ENCODE data around the gene C3orf38. TPM values are rescaled to one million over a fixed set of nuclear protein-coding genes. Genes with fewer than 3 reads are reported as not detected.

Gene C3orf38
- total and polyA plus RNA-seq, 9 of the 15 experiments (the other 6 are each of a cell fraction or from before 2014, with no cell fraction given) = 8.7 to 22.1 (median 16.2) TPM

DNA sequence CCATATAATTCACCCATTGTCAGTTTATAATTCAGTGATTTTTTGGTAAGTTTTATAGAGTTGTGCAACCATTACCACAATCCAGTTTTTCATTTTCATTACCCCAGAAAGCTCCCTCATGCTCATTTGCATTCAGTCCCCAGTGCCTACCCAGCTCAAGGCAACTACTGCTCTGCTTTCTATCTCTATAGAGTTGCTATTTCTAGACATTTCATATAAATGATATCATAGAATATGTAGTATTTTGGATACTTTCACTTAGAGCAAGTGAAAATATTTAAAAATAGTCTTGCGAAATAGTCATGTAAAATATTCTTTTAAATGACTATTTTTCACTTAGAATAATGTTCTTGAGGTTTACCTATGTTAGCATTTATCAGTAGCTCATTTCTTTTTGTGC lies 48.6 kb upstream of the C3orf38 start:
- Histone ChIP-seq H3K36me3 (ENCODE audit: control insufficient read depth, insufficient read depth, low read length) (peaks cover 10% of the 10 kb centered on the region; the same call in 2 of the 3 replicates), H3K4me2 (ENCODE audit: insufficient read depth, low read length) (no peak overlapping the region), H3K9ac (ENCODE audit: insufficient read depth in 1 of 2, low read depth in 2 of 2, low read length in 2 of 2) (no peak overlapping the region), H3K9me3 (replicated peaks; ENCODE audit: control insufficient read depth, insufficient read depth, low read depth, low read length) (0 out of 2 replicates have a peak, but pooled peaks cover 3% of the 10 kb centered on the region), H3K27ac (ENCODE audit: extremely low read depth, low read depth, low read length) (no peak overlapping the region), H3K4me3 (no peak overlapping the region), H3K4me1 (replicated peaks in 1 of 2; ENCODE audit: control insufficient read depth in 2 of 2, insufficient read depth in 2 of 2, low read length in 2 of 2) (no peaks in the 10 kb centered on the region), H3K27me3 (ENCODE audit: control insufficient read depth in 2 of 2, insufficient read depth in 2 of 2, low read length in 2 of 2) (no peaks in the 10 kb centered on the region), H3K9me1 (ENCODE audit: control insufficient read depth, insufficient read depth, low read length) (no peaks in the 10 kb centered on the region), H3K79me2 (ENCODE audit: control insufficient read depth, insufficient read depth, low read length) (peaks cover 3% of the 10 kb centered on the region; the same call in 1 of the 3 replicates), H2AFZ (ENCODE audit: low read depth, low read length) (no peak overlapping the region), H4K20me1 (replicated peaks; ENCODE audit: control insufficient read depth, insufficient read depth, low read length) (no peaks in the 10 kb centered on the region)
- no TSS peak for BruUV-seq (replicated peaks)
- intact Hi-C loops (cut with micrococcal nuclease) = no loop called here
- in situ Hi-C loops (cut with MboI) = no loop called here
- POLR2A ChIA-PET = no interaction called here
- TF ChIP-seq SP2 (IDR thresholded peaks at IDR 0.05; ENCODE audit: extremely low read depth, low read depth, low read length, poor library complexity, severe bottlenecking) (no peak), CEBPG (CRISPR knock-in tag; IDR thresholded peaks at IDR 0.05) (no peak), CEBPG (tag; conservative IDR thresholded peaks at IDR 0.05 in 1 of 2, IDR thresholded peaks at IDR 0.05 in 1 of 2) (peak in 1 of 2 experiments; percentile 70; a peak in 2 of 4 replicates), TEAD1 (CRISPR knock-in tag; IDR thresholded peaks at IDR 0.05) (no peak), NFIC (IDR thresholded peaks at IDR 0.05) (no peak), ZNF184 (CRISPR knock-in tag; IDR thresholded peaks at IDR 0.05) (no peak), CEBPB (tag; IDR thresholded peaks at IDR 0.05) (peak; percentile 62)
- TF ChIP-seq, protein P1, sequence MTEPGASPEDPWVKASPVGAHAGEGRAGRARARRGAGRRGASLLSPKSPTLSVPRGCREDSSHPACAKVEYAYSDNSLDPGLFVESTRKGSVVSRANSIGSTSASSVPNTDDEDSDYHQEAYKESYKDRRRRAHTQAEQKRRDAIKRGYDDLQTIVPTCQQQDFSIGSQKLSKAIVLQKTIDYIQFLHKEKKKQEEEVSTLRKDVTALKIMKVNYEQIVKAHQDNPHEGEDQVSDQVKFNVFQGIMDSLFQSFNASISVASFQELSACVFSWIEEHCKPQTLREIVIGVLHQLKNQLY (CRISPR knock-in tag; conservative IDR thresholded peaks at IDR 0.05) = no peak
- no peak for ATAC-seq
- 100% methylated on average over 1 of the region's 1 CpG for WGBS (ENCODE audit: insufficient coverage, low coverage, missing lambda C conversion rate)
- no peak for FAIRE-seq
- CTCF ChIA-PET (ENCODE audit: low intra/inter-chr PET ratio) = no interaction called here
- DNase-seq (ENCODE audit: extremely low read depth in 1 of 4, low spot score in 3 of 4) = no peak
